ENCODE data around the gene AARS2. TPM values are rescaled to one million over a fixed set of nuclear protein-coding genes. Genes with fewer than 3 reads are reported as not detected.

The AARS2 gene
- total RNA-seq, 1 donor from 2014 or later = 9.9 TPM

- Histone ChIP-seq H3K27ac (ENCODE audit: low read depth, low read length) (no peak overlapping the region), H3K27me3 (ENCODE audit: control insufficient read depth in 3 of 3, insufficient read depth in 3 of 3, low read length in 3 of 3) (peaks cover 42 to 52% (median 42%) of the 10 kb centered on the region in 3 donors), H3K36me3 (ENCODE audit: control insufficient read depth in 3 of 3, insufficient read depth in 3 of 3, low read length in 3 of 3) (no peaks in the 10 kb centered on the region), H3K4me1 (ENCODE audit: control insufficient read depth in 3 of 3, insufficient read depth in 3 of 3, low read length in 3 of 3) (peaks cover 0 to 5% (median 3%) of the 10 kb centered on the region in 3 donors), H3K9ac (ENCODE audit: low read depth in 1 of 3, low read length in 3 of 3) (no peak overlapping the region), H3K4me3 (ENCODE audit: low read length in 3 of 3) (no peak overlapping the region), H3K9me3 (ENCODE audit: control insufficient read depth in 3 of 3, low read length in 3 of 3) (no peaks in the 10 kb centered on the region)
These were observed 34.1 kb downstream of the AARS2 start for GRCh38 chr6:44278774-44279697.

GRCh38 chr6:44278315-44278714 lies 34.8 kb downstream of the AARS2 start:
- H3K4me1 ChIP-seq (ENCODE audit: control insufficient read depth in 3 of 3, insufficient read depth in 3 of 3, low read length in 3 of 3) = peaks cover 0 to 5% (median 3%) of the 10 kb centered on the region in 3 donors
- H3K9ac ChIP-seq (ENCODE audit: low read depth in 1 of 3, low read length in 3 of 3) = no peak overlapping the region
- H3K4me3 ChIP-seq (ENCODE audit: low read length in 3 of 3) = no peak overlapping the region
- no peaks in the 10 kb centered on the region for H3K36me3 ChIP-seq (ENCODE audit: control insufficient read depth in 3 of 3, insufficient read depth in 3 of 3, low read length in 3 of 3)
- no peak overlapping the region for H3K27ac ChIP-seq (ENCODE audit: low read depth, low read length)
- H3K9me3 ChIP-seq (ENCODE audit: control insufficient read depth in 3 of 3, low read length in 3 of 3) = no peaks in the 10 kb centered on the region
- H3K27me3 ChIP-seq (ENCODE audit: control insufficient read depth in 3 of 3, insufficient read depth in 3 of 3, low read length in 3 of 3) = peaks cover 43 to 56% (median 49%) of the 10 kb centered on the region in 3 donors

DNA sequence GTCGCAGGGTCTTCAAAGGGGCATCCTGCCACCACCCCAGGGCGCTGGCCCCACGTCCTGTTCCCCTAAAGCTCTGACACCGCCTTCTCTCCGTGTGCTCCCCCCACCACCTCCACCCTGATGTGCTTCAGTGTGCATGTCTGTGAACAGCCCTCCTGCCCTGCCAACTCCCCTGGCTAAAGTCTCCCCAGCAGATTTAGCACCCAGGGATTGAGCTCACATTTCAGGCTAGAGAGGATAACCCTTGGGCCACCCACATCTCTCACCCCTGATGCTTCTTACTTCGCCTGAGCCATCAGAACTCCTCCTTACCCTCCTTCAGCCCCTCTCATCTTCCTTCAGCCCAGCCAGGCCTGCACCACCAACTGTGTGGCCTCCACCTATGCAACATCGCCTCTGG lies 35.4 kb downstream of the AARS2 start:
- Histone ChIP-seq H3K9ac (ENCODE audit: low read depth in 1 of 3, low read length in 3 of 3) (no peak overlapping the region), H3K36me3 (ENCODE audit: control insufficient read depth in 3 of 3, insufficient read depth in 3 of 3, low read length in 3 of 3) (no peaks in the 10 kb centered on the region), H3K4me3 (ENCODE audit: low read length in 3 of 3) (no peak overlapping the region), H3K27me3 (ENCODE audit: control insufficient read depth in 3 of 3, insufficient read depth in 3 of 3, low read length in 3 of 3) (peaks cover 46 to 58% (median 54%) of the 10 kb centered on the region in 3 donors), H3K27ac (ENCODE audit: low read depth, low read length) (no peak overlapping the region), H3K4me1 (ENCODE audit: control insufficient read depth in 3 of 3, insufficient read depth in 3 of 3, low read length in 3 of 3) (peaks cover 0 to 5% (median 3%) of the 10 kb centered on the region in 3 donors), H3K9me3 (ENCODE audit: control insufficient read depth in 3 of 3, low read length in 3 of 3) (no peaks in the 10 kb centered on the region)

GRCh38 chr6:44276667-44277640 lies 36.2 kb downstream of the AARS2 start:
- Histone ChIP-seq H3K9me3 (ENCODE audit: control insufficient read depth in 3 of 3, low read length in 3 of 3) (no peaks in the 10 kb centered on the region), H3K4me1 (ENCODE audit: control insufficient read depth in 3 of 3, insufficient read depth in 3 of 3, low read length in 3 of 3) (peaks cover 0 to 5% (median 3%) of the 10 kb centered on the region in 3 donors), H3K27ac (ENCODE audit: low read depth, low read length) (no peak overlapping the region), H3K9ac (ENCODE audit: low read depth in 1 of 3, low read length in 3 of 3) (no peak overlapping the region), H3K4me3 (ENCODE audit: low read length in 3 of 3) (no peak overlapping the region), H3K36me3 (ENCODE audit: control insufficient read depth in 3 of 3, insufficient read depth in 3 of 3, low read length in 3 of 3) (no peaks in the 10 kb centered on the region), H3K27me3 (ENCODE audit: control insufficient read depth in 3 of 3, insufficient read depth in 3 of 3, low read length in 3 of 3) (peaks cover 48 to 63% (median 60%) of the 10 kb centered on the region in 3 donors)

GRCh38 chr6:44275749-44276648 lies 37.1 kb downstream of the AARS2 start:
- H3K27ac ChIP-seq (ENCODE audit: low read depth, low read length) = no peak overlapping the region
- no peaks in the 10 kb centered on the region for H3K9me3 ChIP-seq (ENCODE audit: control insufficient read depth in 3 of 3, low read length in 3 of 3)
- no peaks in the 10 kb centered on the region for H3K36me3 ChIP-seq (ENCODE audit: control insufficient read depth in 3 of 3, insufficient read depth in 3 of 3, low read length in 3 of 3)
- H3K4me3 ChIP-seq (ENCODE audit: low read length in 3 of 3) = peak overlapping the region in 2 of 3 donors; percentile 49 to 52
- H3K4me1 ChIP-seq (ENCODE audit: control insufficient read depth in 3 of 3, insufficient read depth in 3 of 3, low read length in 3 of 3) = peaks cover 0 to 5% (median 5%) of the 10 kb centered on the region in 3 donors
- peak overlapping the region in 1 of 3 donors; percentile 25 for H3K9ac ChIP-seq (ENCODE audit: low read depth in 1 of 3, low read length in 3 of 3)
- H3K27me3 ChIP-seq (ENCODE audit: control insufficient read depth in 3 of 3, insufficient read depth in 3 of 3, low read length in 3 of 3) = peaks cover 58 to 72% (median 69%) of the 10 kb centered on the region in 3 donors

DNA sequence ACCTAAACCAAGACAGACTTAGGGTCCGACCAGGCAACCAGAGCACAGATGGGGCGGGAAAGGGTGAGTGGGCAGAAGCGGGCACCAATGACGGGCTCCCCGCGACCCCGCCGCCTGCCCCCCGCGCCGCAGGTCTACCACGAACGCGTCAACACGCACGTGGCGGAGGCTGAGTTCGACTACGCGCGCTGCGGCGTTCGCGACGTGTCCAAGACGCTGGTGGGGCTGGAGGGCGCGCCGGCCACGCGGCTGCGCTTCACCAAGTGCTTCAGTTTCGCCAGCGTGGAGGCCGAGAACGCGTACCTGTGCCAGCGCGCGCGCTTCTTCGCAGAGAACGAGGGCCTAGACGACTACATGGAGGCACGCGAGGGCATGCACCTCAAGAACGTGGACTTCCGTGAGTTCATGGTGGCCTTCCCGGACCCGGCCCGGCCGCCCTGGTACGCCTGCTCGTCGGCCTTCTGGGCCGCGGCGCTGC lies 37.8 kb downstream of the AARS2 start:
- H3K27ac ChIP-seq (ENCODE audit: low read depth, low read length) = no peak overlapping the region
- peaks cover 0 to 5% (median 5%) of the 10 kb centered on the region in 3 donors for H3K4me1 ChIP-seq (ENCODE audit: control insufficient read depth in 3 of 3, insufficient read depth in 3 of 3, low read length in 3 of 3)
- no peaks in the 10 kb centered on the region for H3K9me3 ChIP-seq (ENCODE audit: control insufficient read depth in 3 of 3, low read length in 3 of 3)
- peak overlapping the region in 1 of 3 donors; percentile 25 for H3K9ac ChIP-seq (ENCODE audit: low read depth in 1 of 3, low read length in 3 of 3)
- peaks cover 53 to 73% (median 69%) of the 10 kb centered on the region in 3 donors for H3K27me3 ChIP-seq (ENCODE audit: control insufficient read depth in 3 of 3, insufficient read depth in 3 of 3, low read length in 3 of 3)
- H3K4me3 ChIP-seq (ENCODE audit: low read length in 3 of 3) = peak overlapping the region in 1 of 3 donors; percentile 49
- no peaks in the 10 kb centered on the region for H3K36me3 ChIP-seq (ENCODE audit: control insufficient read depth in 3 of 3, insufficient read depth in 3 of 3, low read length in 3 of 3)

DNA sequence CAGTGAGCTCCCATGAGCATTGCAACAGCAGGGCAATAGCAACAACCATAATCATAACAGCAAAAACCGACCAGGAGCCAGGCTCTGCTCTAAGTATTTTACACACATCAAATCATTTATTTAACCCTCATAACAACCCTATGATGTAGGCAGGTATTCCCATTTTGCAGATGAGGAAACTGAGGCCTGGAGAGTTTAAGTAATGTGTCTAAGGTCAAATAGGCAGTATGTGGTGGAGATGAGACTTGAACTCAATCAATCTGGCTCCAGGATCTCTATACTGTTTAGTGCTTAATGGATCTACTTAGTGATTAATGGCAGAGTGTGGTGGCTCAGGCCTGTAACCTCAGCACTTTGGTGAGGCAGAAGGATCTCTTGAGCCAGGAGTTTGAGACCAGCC lies 39.5 kb downstream of the AARS2 start:
- Histone ChIP-seq H3K9ac (ENCODE audit: low read depth in 1 of 3, low read length in 3 of 3) (no peak overlapping the region), H3K27me3 (ENCODE audit: control insufficient read depth in 3 of 3, insufficient read depth in 3 of 3, low read length in 3 of 3) (peaks cover 59 to 78% (median 71%) of the 10 kb centered on the region in 3 donors), H3K4me1 (ENCODE audit: control insufficient read depth in 3 of 3, insufficient read depth in 3 of 3, low read length in 3 of 3) (peaks cover 0 to 5% (median 5%) of the 10 kb centered on the region in 3 donors), H3K4me3 (ENCODE audit: low read length in 3 of 3) (no peak overlapping the region), H3K27ac (ENCODE audit: low read depth, low read length) (no peak overlapping the region), H3K9me3 (ENCODE audit: control insufficient read depth in 3 of 3, low read length in 3 of 3) (no peaks in the 10 kb centered on the region), H3K36me3 (ENCODE audit: control insufficient read depth in 3 of 3, insufficient read depth in 3 of 3, low read length in 3 of 3) (no peaks in the 10 kb centered on the region)

- no peaks in the 10 kb centered on the region for H3K9me3 ChIP-seq (ENCODE audit: control insufficient read depth in 3 of 3, low read length in 3 of 3)
- H3K27me3 ChIP-seq (ENCODE audit: control insufficient read depth in 3 of 3, insufficient read depth in 3 of 3, low read length in 3 of 3) = peaks cover 61 to 78% (median 75%) of the 10 kb centered on the region in 3 donors
- H3K4me1 ChIP-seq (ENCODE audit: control insufficient read depth in 3 of 3, insufficient read depth in 3 of 3, low read length in 3 of 3) = peaks cover 0 to 5% (median 5%) of the 10 kb centered on the region in 3 donors
- no peak overlapping the region for H3K27ac ChIP-seq (ENCODE audit: low read depth, low read length)
- no peaks in the 10 kb centered on the region for H3K36me3 ChIP-seq (ENCODE audit: control insufficient read depth in 3 of 3, insufficient read depth in 3 of 3, low read length in 3 of 3)
- H3K9ac ChIP-seq (ENCODE audit: low read depth in 1 of 3, low read length in 3 of 3) = no peak overlapping the region
- H3K4me3 ChIP-seq (ENCODE audit: low read length in 3 of 3) = no peak overlapping the region
These were observed 40.1 kb downstream of the AARS2 start for GRCh38 chr6:44272999-44273566.

Data from skeletal muscle tissue (tissue), 4 donors.